GM19240 (cell line): ENCODE data around the gene CPZ.
"Not testable (repeated sequence)": the region's sequence is repeated elsewhere in the genome, so short reads cannot be mapped to it uniquely, and the experiment has no call there.

Experiments
- DNase-seq: peaks from one replicate; pipeline ENCODE4 v3.0.0; 2011; ENCODE audit warnings: low spot score; ENCODE audit not compliant: insufficient read length

Gene CPZ

GRCh38 chr4:8635897-8636554, 43.5 kb downstream of the CPZ start:
- DNase-seq: not testable (repeated sequence)

DNA sequence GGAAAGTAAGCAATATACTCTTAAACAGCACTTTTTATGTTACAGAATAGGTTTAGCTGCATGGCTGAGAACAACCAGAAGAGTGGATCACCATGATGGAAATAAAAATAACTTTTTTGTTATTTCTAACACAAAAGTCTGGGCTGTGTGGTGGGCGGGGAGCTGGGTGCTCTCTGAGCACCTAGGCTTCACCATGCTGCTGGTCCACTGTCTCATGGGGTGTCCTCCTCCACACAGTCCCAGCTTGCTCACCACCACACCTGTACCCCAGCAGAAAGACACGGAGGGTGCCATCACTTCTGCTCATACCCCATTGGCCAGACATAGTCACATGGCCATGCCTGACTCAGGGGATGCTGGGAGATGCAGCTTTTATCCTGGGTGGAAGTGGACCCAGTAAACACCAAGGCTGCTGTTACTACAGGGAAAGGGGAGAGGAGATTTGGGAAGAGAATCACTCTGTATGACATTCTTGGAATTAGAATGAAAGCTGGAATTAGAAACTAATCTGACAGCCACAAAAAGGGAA, 45.0 kb downstream of the CPZ start:
- no peak for DNase-seq

GRCh38 chr4:8639021-8639420, 46.5 kb downstream of the CPZ start:
- DNase-seq: no peak

- DNase-seq: no peak
These were observed 47.5 kb downstream of the CPZ start for GRCh38 chr4:8639777-8640720.

GRCh38 chr4:8640816-8641215, 48.3 kb downstream of the CPZ start:
- no peak for DNase-seq

DNA sequence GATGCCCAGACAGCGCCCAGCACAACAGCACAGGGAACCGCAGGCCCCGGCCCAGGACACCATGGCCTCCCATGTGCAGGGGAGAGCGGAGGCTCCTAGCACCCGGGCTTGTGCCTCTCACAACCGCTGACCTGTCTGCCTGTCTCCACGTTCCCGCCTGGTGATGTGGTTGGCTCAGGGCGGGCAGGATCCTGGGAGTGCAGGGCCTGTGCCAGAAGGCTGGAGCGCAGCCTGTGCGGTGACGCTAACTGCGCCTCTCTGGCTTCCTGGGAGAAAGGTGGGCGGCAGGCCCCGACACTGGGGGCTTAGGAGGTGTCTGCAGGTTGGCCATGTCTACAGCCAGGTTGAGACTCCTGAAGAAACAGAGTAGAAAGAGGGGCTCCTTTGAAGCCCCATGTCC, 48.7 kb downstream of the CPZ start:
- no peak for DNase-seq

DNA sequence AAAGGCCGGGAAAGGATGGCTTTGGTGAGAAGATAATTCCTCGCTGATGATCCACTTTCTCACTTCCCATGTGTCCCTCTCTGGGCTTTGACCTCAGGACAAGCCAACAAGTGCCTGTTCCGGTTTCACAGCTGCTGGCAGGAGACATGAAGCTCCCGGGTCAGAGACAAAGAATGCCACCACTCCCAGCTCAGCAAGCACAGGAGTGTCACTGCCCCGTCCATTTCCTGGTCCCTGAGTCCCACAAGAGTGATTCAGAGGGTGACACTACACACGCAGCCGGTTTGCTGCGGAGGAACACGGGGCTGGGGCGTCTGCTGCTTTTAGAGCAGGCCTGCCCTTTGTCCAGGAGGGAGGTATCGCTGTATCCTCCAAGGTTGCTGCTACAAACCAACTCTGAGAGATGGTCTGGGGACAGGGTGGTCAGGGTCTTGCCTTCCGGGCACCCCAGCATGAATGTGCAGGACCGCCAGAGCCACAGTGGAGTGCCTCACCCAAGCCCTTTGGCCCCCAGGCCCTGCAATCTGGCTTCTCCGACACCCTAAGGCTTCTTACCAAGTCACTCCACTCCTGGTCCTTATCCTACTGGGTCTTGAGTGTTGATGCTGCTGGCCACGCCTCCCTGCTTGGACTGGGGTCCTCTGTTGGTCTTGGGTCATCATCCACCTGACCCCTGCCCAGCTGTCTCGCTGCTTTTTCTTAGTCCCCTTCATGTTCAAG, 49.5 kb downstream of the CPZ start:
- no peak for DNase-seq

DNA sequence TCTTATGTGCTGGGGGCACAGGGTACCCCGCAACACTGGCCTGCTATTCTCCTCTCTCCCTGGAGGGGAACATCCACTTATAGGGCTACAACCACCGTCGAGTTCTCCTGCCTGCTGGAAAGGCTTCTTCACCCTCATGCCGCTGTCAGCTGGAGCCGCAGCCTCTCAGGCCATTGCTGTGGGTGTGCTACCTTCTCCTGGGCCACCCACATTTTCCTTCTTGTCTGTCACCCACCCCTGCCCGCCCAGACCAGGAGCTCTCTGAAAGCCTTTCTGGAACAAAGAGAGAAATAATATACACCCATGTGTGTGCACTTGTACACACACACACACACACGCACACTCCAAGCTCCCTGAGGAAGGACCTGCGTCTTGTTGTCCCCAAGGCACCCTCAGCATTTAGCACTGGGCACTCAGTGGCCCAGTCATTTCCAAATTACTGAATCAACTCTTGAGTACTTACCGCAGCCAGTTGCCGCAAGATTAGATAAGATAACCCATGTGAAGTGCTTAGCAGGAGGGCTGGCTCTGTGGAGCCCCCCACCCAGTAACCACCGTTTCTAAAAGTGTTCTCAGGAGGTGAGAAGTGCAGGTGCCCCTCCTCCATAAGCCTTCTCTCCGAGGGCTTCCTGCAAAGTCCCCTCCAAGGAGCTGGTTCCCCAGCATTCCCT, 50.2 kb downstream of the CPZ start:
- no peak for DNase-seq

GRCh38 chr4:8643441-8643840, 50.9 kb downstream of the CPZ start:
- DNase-seq: no peak

DNA sequence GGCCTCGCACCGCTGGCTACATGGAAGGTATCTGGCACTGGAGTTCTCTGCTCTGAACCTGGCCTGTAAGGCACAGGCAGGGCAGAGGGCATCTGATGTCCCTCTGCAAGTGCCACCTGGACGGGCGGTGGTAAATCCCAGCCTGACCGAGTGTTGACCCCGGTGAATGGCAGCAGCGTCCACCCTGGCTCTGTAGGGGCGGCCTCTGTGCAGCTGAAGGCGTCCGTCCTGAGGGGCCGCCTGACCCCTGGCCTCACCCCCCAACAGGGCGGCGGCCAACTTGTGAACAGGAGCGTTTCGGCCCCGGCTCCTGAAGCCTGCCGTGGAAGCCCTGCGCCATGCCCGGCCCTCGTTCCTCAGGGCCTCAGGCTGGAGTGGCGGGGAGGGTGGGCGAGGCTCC, 51.4 kb downstream of the CPZ start:
- no peak for DNase-seq

DNA sequence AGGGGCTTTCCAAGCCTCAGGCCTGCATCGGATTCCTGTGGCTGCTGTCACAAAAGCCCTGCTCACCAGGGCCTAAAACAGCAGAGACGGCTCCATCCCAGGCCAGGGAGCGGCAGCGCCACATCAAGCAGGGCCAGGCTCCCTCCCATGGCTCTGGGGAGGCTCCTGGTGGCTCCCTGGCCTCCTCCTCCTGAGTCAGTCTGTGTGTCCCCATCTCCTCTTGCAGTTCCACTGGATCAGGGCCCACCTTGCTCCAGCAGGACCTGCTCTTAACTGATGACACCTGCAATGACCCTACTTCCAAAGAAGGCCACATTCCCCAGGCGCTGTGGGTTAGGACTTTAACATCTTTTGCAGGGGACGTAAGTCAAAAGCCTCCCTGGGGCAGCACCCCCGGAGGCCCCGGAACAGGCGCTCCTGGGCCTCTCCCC, 51.9 kb downstream of the CPZ start:
- DNase-seq: no peak

GRCh38 chr4:8644966-8645752, 52.6 kb downstream of the CPZ start:
- DNase-seq: no peak

- DNase-seq: no peak
These were observed 53.2 kb downstream of the CPZ start for GRCh38 chr4:8645753-8646124.

- no peak for DNase-seq
These were observed 53.9 kb downstream of the CPZ start for GRCh38 chr4:8646296-8647093.

DNA sequence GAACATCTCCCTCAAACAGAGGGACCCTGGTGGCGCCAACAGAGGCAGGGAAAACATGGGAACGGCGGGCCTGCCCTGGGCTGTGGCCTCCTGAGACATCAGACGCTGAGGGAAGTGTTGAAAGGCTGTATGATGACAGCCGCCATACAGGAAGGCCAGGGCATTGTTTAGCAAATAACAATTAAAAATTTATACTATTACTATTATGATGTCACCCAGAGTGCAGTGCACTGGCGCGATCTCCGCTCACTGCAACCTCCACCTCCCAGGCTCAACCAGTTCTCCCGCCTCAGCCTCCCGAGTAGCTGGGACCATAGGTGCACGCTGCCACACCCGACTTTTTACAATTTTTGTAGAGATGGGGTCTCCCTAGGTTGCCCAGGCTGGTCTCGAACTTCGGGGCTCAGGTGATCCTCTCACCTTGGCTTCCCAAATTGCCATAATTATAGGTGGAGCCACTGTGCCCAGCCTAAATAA, 54.6 kb downstream of the CPZ start:
- DNase-seq: no peak

GRCh38 chr4:8647626-8648025, 55.1 kb downstream of the CPZ start:
- no peak for DNase-seq

DNA sequence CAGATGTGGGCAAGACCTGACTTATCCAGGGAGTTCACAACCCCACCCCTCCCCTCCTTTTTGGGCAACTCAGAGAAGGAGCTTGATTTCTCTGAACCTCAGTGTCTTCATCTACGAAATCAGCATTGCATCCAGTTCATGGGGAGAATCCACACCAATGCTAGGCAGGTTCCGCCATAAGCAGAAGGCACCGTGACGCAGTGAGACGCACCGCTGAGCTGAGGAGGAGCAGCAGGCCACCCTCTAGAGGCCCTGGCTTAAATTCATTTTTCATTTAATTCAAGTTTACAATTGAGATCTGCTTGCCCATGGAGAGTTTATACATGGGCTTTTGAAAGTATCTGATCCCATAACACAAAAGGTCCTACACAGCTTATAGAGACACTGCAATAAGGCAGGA, 55.7 kb downstream of the CPZ start:
- DNase-seq: no peak

DNA sequence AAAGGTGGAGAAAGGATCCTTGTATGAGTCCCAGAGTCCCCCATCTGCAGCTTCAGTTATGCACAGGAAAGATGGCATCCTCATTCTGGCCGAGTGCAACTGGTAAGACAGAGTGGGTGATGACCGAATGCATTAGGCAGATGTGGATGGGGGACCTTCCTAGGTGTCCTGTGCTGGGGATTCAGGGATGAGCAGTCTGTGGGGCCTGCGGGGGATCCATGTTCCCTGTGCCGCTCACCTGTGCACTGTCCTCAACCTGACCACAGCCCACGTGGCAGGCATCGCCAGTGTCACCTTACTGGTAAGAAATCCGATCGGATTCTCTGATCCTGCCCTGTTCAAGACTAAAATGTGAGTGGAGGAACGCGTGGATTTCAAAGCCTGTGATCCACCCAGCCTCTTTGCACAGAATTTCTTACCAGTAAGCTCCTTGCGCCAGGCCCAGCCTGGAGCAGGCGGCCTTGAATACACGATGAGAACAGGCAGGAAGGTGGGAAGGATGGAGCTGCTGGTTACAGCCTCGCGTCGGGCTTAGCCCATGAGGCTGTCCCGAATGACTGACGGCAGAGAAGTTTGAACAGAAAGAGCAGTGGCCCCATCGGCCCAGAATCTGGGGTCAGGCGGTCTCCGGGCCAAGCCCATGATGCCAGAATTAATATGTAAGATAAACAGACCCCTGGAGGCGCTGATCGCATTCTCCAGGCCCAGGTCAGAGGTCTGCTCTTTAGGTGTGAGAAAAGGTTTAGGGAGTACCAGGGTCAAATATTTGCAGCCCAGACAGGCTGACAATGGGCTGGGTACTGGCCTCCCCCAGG, 56.5 kb downstream of the CPZ start:
- no peak for DNase-seq
